KMS-11 (cell line): ENCODE data around the gene SOX5.

ENCODE experiments used
- H2AFZ ChIP-seq: fragments of 200-600 bp; sonication (generic); 2 replicates; pipeline ENCODE4 v1.6.1; 2016; ENCODE audit warnings: antibody characterized with exemption, mixed run types, low read depth
- H3K27ac ChIP-seq: fragments of 200-600 bp; sonication (generic); 2 replicates; pipeline ENCODE4 v1.6.1; 2016; ENCODE audit warnings: mild to moderate bottlenecking, mixed run types
- H3K27me3 ChIP-seq: fragments of 200-600 bp; sonication (generic); 2 replicates; pipeline ENCODE4 v1.6.1; 2017; ENCODE audit warnings: mild to moderate bottlenecking, low read depth, mixed run types, moderate library complexity; ENCODE audit not compliant: insufficient read depth
- H3K36me3 ChIP-seq: fragments of 200-600 bp; sonication (generic); 2 replicates; pipeline ENCODE4 v1.6.1; 2017; ENCODE audit warnings: mild to moderate bottlenecking, mixed run types; ENCODE audit not compliant: insufficient read depth
- H3K4me1 ChIP-seq: fragments of 200-600 bp; sonication (generic); 2 replicates; pipeline ENCODE4 v1.6.1; 2016; ENCODE audit warnings: mild to moderate bottlenecking, low read depth, mixed run types; ENCODE audit not compliant: poor library complexity, severe bottlenecking
- H3K4me2 ChIP-seq: fragments of 200-600 bp; sonication (generic); 2 replicates; pipeline ENCODE4 v1.7.0; 2016; ENCODE audit warnings: mild to moderate bottlenecking, mixed run types
- H3K4me3 ChIP-seq: fragments of 200-600 bp; sonication (generic); IDR thresholded peaks from 2 replicates; pipeline ENCODE4 v1.6.1; 2017; ENCODE audit warnings: low read depth, low read length, mixed read lengths; ENCODE audit not compliant: insufficient read depth
- H3K79me2 ChIP-seq: fragments of 200-600 bp; sonication (generic); 2 replicates; pipeline ENCODE4 v1.6.1; 2016; ENCODE audit warnings: low read depth, mixed run types; ENCODE audit not compliant: insufficient read depth
- H3K9ac ChIP-seq: fragments of 200-600 bp; sonication (generic); 2 replicates; pipeline ENCODE4 v1.6.1; 2016; ENCODE audit warnings: mild to moderate bottlenecking, mixed run types
- H4K20me1 ChIP-seq: fragments of 200-600 bp; sonication (generic); 2 replicates; pipeline ENCODE4 v1.6.1; 2016; ENCODE audit warnings: mild to moderate bottlenecking, mixed run types; ENCODE audit not compliant: insufficient read depth
- TF ChIP-seq, protein P1 (sequence below): fragments of 200-600 bp; sonication (generic); conservative IDR thresholded peaks from 2 replicates; pipeline ENCODE4 v1.6.1; 2017; ENCODE audit warnings: low read depth, mild to moderate bottlenecking, antibody characterized with exemption, low read length, moderate library complexity, mixed read lengths

The SOX5 gene

DNA sequence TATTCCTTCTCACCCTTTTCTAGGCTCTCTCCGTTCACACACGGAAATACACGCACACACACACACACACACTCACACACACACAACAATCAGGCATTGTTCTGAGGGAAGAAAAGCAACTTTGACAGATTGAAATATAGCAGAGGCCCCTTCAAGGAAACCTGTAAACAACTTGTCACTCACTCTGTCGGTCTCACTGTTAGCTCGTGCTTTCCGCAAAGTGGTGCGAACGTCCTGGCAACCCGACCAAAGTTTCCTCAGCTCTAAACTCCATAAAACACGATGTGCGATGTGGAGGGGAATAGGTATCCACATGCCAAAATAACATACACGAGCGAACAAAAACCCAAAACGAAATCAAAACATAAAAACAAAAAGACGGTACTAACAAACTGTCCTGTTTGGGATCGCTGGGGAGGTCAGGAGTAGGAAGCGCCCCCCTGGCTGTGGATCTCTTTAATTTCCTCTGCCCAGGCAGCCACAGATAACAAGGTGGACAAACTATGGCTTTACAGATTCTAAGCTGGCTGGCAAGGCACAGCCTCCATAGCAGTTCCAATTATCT, 822 bp upstream of the SOX5 start:
- Histone ChIP-seq H3K27me3 (no peaks in the 10 kb centered on the region), H3K36me3 (no peaks in the 10 kb centered on the region), H3K4me1 (no peaks in the 10 kb centered on the region), H3K9ac (no peak overlapping the region), H3K27ac (no peak overlapping the region), H3K4me2 (no peak overlapping the region), H2AFZ (no peak overlapping the region), H3K4me3 (no peak overlapping the region), H4K20me1 (no peaks in the 10 kb centered on the region), H3K79me2 (no peaks in the 10 kb centered on the region)
- TF ChIP-seq, protein P1, sequence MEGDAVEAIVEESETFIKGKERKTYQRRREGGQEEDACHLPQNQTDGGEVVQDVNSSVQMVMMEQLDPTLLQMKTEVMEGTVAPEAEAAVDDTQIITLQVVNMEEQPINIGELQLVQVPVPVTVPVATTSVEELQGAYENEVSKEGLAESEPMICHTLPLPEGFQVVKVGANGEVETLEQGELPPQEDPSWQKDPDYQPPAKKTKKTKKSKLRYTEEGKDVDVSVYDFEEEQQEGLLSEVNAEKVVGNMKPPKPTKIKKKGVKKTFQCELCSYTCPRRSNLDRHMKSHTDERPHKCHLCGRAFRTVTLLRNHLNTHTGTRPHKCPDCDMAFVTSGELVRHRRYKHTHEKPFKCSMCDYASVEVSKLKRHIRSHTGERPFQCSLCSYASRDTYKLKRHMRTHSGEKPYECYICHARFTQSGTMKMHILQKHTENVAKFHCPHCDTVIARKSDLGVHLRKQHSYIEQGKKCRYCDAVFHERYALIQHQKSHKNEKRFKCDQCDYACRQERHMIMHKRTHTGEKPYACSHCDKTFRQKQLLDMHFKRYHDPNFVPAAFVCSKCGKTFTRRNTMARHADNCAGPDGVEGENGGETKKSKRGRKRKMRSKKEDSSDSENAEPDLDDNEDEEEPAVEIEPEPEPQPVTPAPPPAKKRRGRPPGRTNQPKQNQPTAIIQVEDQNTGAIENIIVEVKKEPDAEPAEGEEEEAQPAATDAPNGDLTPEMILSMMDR: no peak

DNA sequence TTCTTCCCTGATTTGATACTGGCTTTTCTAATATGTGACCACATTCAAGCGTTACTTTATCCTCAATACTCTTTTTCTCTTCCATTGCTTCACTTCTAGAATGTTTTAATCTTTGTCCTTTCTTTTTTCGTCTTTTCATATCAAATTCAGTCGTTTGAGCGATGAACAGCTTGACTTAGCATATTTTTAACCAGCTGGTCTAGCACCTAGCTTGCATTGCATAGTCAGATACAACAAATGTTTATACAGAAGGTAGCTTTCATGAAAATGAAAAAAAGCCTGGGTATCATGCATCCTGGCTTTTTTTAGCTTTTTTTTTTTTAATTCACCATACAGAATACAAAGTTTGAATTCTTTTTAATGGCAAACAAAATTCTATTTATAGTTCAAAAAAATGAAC, 1.2 kb downstream of the SOX5 start:
- TF ChIP-seq, protein P1: no peak
- no peaks in the 10 kb centered on the region for H3K27me3 ChIP-seq
- no peak overlapping the region for H3K4me2 ChIP-seq
- H3K79me2 ChIP-seq: no peaks in the 10 kb centered on the region
- no peaks in the 10 kb centered on the region for H3K36me3 ChIP-seq
- no peak overlapping the region for H3K4me3 ChIP-seq
- H4K20me1 ChIP-seq: no peaks in the 10 kb centered on the region
- H3K27ac ChIP-seq: no peak overlapping the region
- H2AFZ ChIP-seq: no peak overlapping the region
- no peak overlapping the region for H3K9ac ChIP-seq
- no peaks in the 10 kb centered on the region for H3K4me1 ChIP-seq

DNA sequence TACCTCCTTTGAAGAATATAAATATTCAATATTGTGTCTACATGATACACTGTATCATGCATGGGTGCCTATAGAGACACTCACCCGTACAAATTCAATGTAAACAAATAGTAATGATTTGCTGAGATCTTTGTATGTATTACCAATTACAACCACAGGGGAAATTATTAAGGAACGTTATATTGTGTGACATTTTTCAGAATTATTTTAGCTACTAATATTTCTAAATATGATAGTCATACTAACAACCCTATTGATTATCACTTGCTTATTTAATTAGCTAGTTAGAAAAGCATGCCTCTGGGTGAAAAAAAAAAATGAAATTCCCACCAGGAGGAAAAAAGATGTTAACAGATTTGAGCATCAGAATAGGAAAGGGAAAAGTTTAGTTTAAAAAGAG, 2.1 kb downstream of the SOX5 start:
- H3K4me1 ChIP-seq: no peaks in the 10 kb centered on the region
- H4K20me1 ChIP-seq: no peaks in the 10 kb centered on the region
- H3K27ac ChIP-seq: no peak overlapping the region
- H3K36me3 ChIP-seq: no peaks in the 10 kb centered on the region
- H3K4me2 ChIP-seq: no peak overlapping the region
- no peaks in the 10 kb centered on the region for H3K27me3 ChIP-seq
- H2AFZ ChIP-seq: no peak overlapping the region
- H3K9ac ChIP-seq: no peak overlapping the region
- TF ChIP-seq, protein P1: no peak
- H3K79me2 ChIP-seq: no peaks in the 10 kb centered on the region
- H3K4me3 ChIP-seq: no peak overlapping the region

DNA sequence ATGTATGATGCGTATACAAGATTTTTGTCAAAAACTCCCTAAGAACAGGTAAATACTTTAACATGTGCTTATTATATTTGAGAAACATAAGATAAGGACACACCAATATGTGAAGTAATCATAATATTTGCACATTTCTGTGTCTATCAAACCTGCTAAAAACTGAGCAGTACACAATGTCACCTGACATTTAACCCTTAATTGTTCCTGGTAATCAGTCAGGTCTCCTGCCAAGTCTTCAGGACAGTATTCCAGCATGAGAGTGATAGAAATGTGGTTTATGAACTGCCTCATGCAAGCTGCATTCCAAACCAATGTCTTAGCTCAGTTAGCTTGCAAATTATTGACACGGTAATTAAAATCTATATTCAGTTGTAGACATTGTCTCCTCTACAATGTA, 4.2 kb downstream of the SOX5 start:
- H3K27me3 ChIP-seq: no peaks in the 10 kb centered on the region
- H4K20me1 ChIP-seq: no peaks in the 10 kb centered on the region
- TF ChIP-seq, protein P1: no peak
- no peak overlapping the region for H3K9ac ChIP-seq
- no peak overlapping the region for H3K4me3 ChIP-seq
- no peaks in the 10 kb centered on the region for H3K4me1 ChIP-seq
- H3K36me3 ChIP-seq: no peaks in the 10 kb centered on the region
- no peaks in the 10 kb centered on the region for H3K79me2 ChIP-seq
- no peak overlapping the region for H3K4me2 ChIP-seq
- H2AFZ ChIP-seq: no peak overlapping the region
- H3K27ac ChIP-seq: no peak overlapping the region
